Cardiac muscle cell (in vitro differentiated cells and primary cell): ENCODE measurements around the gene SOX5. TPM values are rescaled to one million over a fixed set of nuclear protein-coding genes. Genes with fewer than 3 reads are reported as not detected.

Experiments
- DNase-seq, 2 donors: peaks; one replicate each; pipeline versions ENCODE4 v3.0.0 to v3.0.0-alpha.2; 2010 to 2017; ENCODE audit warnings: low read depth in 1 of 2, low spot score in 1 of 2
- H3K27ac ChIP-seq: fragments of 200-600 bp; sonication (generic); 2 replicates; pipeline ENCODE4 v1.5.1; 2016
- H3K27me3 ChIP-seq: fragments of 200-600 bp; sonication (generic); 2 replicates; pipeline ENCODE4 v1.6.0; 2016; ENCODE audit warnings: control low read depth
- H3K36me3 ChIP-seq: fragments of 200-600 bp; sonication (generic); 2 replicates; pipeline ENCODE4 v1.5.1; 2016; ENCODE audit warnings: control low read depth
- H3K4me1 ChIP-seq: fragments of 200-600 bp; sonication (generic); 2 replicates; pipeline ENCODE4 v1.8.1; 2017; ENCODE audit warnings: low read depth, mild to moderate bottlenecking, mixed run types
- H3K4me3 ChIP-seq: fragments of 200-600 bp; sonication (generic); 2 replicates; pipeline ENCODE4 v1.5.1; 2016; ENCODE audit warnings: mild to moderate bottlenecking
- H3K9me3 ChIP-seq: fragments of 200-600 bp; sonication (generic); 2 replicates; pipeline ENCODE4 v1.5.1; 2017; ENCODE audit warnings: low read depth, mild to moderate bottlenecking, control low read depth
- CTCF ChIP-seq: IDR thresholded peaks from 2 replicates; pipeline ENCODE4 v1.5.1; 2012; ENCODE audit warnings: low read depth, mild to moderate bottlenecking, low read length
- polyA plus RNA-seq: library from polyadenylated mRNA; unstranded; fragments of >200 nt; fragmentation: Nextera tagmentation; extraction: Ambion mirVana; gene quantifications from 2 replicates; pipeline ENCODE4 v1.2.1, GENCODE V29; 2016
- total RNA-seq: library from RNA; depleted of rRNA; stranded (reverse); fragments of >200 nt; gene quantifications from 2 replicates; pipeline ENCODE4 v1.2.3, GENCODE V29; 2016

The SOX5 gene
- total RNA-seq (11.9 and 29.4 TPM in 2 replicates), polyA plus RNA-seq (6.2 and 6.8 TPM in 2 replicates)

GRCh38 chr12:23949348-23950209 lies at the start of gene SOX5:
SOX5 (minus strand) TSS chr12:23949670; CDS start chr12:23949601, 69 bp downstream.
- Histone ChIP-seq H3K9me3 (no peaks in the 10 kb centered on the region), H3K4me3 (peak within 1 kb of the TSS; percentile 51), H3K4me1 (peaks cover 9% of the 10 kb centered on the region), H3K27me3 (no peaks in the 10 kb centered on the region), H3K36me3 (no peaks in the 10 kb centered on the region), H3K27ac (no peak within 1 kb of the TSS)
- DNase-seq, result peak; percentile 69 to 73
- TF ChIP-seq CTCF, result no peak

GRCh38 chr12:23987046-23987445 lies 37.6 kb upstream of the SOX5 start:
- TF ChIP-seq CTCF, result no peak
- no peak for DNase-seq
- no peak overlapping the region for H3K27ac ChIP-seq
- H3K4me3 ChIP-seq, result no peak overlapping the region
- H3K27me3 ChIP-seq, result no peaks in the 10 kb centered on the region
- no peaks in the 10 kb centered on the region for H3K4me1 ChIP-seq
- H3K9me3 ChIP-seq, result no peaks in the 10 kb centered on the region
- H3K36me3 ChIP-seq, result no peaks in the 10 kb centered on the region

GRCh38 chr12:23980826-23981225 lies 31.4 kb upstream of the SOX5 start:
- Histone ChIP-seq H3K27me3 (no peaks in the 10 kb centered on the region), H3K36me3 (no peaks in the 10 kb centered on the region), H3K27ac (no peak overlapping the region), H3K9me3 (no peaks in the 10 kb centered on the region), H3K4me3 (no peak overlapping the region), H3K4me1 (no peaks in the 10 kb centered on the region)
- no peak for DNase-seq
- no peak for TF ChIP-seq CTCF

DNA sequence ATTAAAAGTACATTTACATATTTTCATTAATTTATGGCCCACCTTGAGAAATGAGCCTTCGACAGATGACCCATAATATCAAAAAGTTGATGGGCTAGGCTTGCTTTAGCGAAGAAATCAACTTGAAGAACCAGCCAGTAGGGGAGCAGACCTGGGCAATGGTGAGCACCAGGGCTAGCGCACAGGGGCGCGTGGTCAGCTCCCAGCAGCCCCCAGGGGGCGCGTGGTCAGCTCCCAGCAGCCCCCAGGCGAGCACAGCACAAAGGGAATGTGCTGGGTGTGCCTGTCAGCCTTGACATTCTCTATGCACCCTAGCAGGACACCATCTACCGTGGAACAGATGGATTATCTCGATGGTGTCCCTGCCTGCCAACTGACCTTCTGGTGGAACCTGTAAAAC lies 15.3 kb upstream of the SOX5 start:
- TF ChIP-seq CTCF, result no peak
- H3K4me3 ChIP-seq, result no peak overlapping the region
- no peaks in the 10 kb centered on the region for H3K4me1 ChIP-seq
- H3K27ac ChIP-seq, result no peak overlapping the region
- no peaks in the 10 kb centered on the region for H3K27me3 ChIP-seq
- H3K36me3 ChIP-seq, result no peaks in the 10 kb centered on the region
- DNase-seq, result no peak
- no peaks in the 10 kb centered on the region for H3K9me3 ChIP-seq

GRCh38 chr12:23959826-23960225 lies 10.4 kb upstream of the SOX5 start:
- Histone ChIP-seq H3K4me3 (no peak overlapping the region), H3K9me3 (no peaks in the 10 kb centered on the region), H3K27ac (no peak overlapping the region), H3K27me3 (no peaks in the 10 kb centered on the region), H3K4me1 (no peaks in the 10 kb centered on the region), H3K36me3 (no peaks in the 10 kb centered on the region)
- no peak for TF ChIP-seq CTCF
- no peak for DNase-seq
